Heart right ventricle (tissue), 16 donors: Measurements from ENCODE around the gene DPF1. TPM values are rescaled to one million over a fixed set of nuclear protein-coding genes. Genes with fewer than 3 reads are reported as not detected.

ENCODE experiments used
- ATAC-seq, 8 donors: fragments of 200-7000 bp; cut with Tn5 transposase; one replicate each; pipeline ENCODE4 v1.9.1; 2020; ENCODE audit warnings: mild to moderate bottlenecking in 8 of 8, moderate library complexity in 8 of 8, moderate number of reproducible peaks in 1 of 8
- DNase-seq, 2 donors: peaks; one replicate each; pipeline ENCODE4 v3.0.0-alpha.2; 2020
- H3K27ac ChIP-seq, 10 donors: fragments of 200-600 bp; sonication (generic) in 2 of 10; one replicate each; pipeline versions ENCODE4 v1.5.0 to v1.8.0; 2020 to 2022; ENCODE audit warnings: mild to moderate bottlenecking in 3 of 10
- H3K27me3 ChIP-seq, 7 donors: fragments of 200-600 bp; one replicate each; pipeline ENCODE4 v1.8.0; 2021 to 2022; ENCODE audit warnings: mild to moderate bottlenecking in 2 of 7
- H3K36me3 ChIP-seq, 9 donors: fragments of 200-600 bp; sonication (generic) in 1 of 9; one replicate each; pipeline versions ENCODE4 v1.5.0 to v1.8.0; 2020 to 2022; ENCODE audit warnings: mild to moderate bottlenecking in 2 of 9
- H3K4me1 ChIP-seq, 9 donors: fragments of 200-600 bp; sonication (generic) in 1 of 9; one replicate each; pipeline versions ENCODE4 v1.5.0 to v1.8.0; 2020 to 2022; ENCODE audit warnings: mild to moderate bottlenecking in 4 of 9
- H3K4me3 ChIP-seq, 10 donors: fragments of 200-600 bp; sonication (generic) in 2 of 10; one replicate each; pipeline versions ENCODE4 v1.5.0 to v1.8.0; 2020 to 2022; ENCODE audit warnings: mild to moderate bottlenecking in 7 of 10, moderate library complexity in 2 of 10
- H3K9me3 ChIP-seq, 11 donors: fragments of 200-600 bp in 10 of 11; sonication (generic) in 2 of 11; one replicate each; pipeline versions ENCODE4 v1.5.0 to v1.8.0; 2013 to 2022; ENCODE audit warnings: mild to moderate bottlenecking in 2 of 11, control low read depth in 1 of 11, moderate library complexity in 1 of 11
- CTCF ChIP-seq, 9 donors: fragments of 200-600 bp; sonication (generic) in 2 of 9; IDR thresholded peaks; one replicate each; pipeline versions ENCODE4 v1.5.0 to v1.8.0; 2021 to 2022; ENCODE audit warnings: antibody characterized with exemption in 9 of 9, mild to moderate bottlenecking in 5 of 9, moderate library complexity in 1 of 9
- WGBS, 2 donors: extraction: QIAGEN DNeasy Blood & Tissue Kit; methylation state at CpG; one replicate each; pipeline ENCODE4 v1.1.7; 2013; ENCODE audit warnings: inconsistent platforms in 1 of 2; 5-methylcytosine and 5-hydroxymethylcytosine counted together
- intact Hi-C, 10 donors: fragments of 100-400 bp; cut with DNase I; formaldehyde crosslinking; loops; one replicate each; pipeline versions ENCODE4 v1.11.1 to v1.14.2; 2022
- polyA plus RNA-seq, 2 donors: library from polyadenylated mRNA; stranded (reverse); fragments of 200-250 nt; gene quantifications; one replicate each; pipeline ENCODE4 v1.2.3, GENCODE V29; 2013
- total RNA-seq, 10 donors: library from RNA; stranded (reverse); fragmentation: NEBNext Ultra II Directional in 3 of 10; extraction: Animal tissue kit (Norgen Biotek cat#: 25700) in 3 of 10; gene quantifications; one replicate each; pipeline versions ENCODE4 v1.2.1 to v1.2.4, GENCODE V29; 2021 to 2023
- donor health status: Arrhythmogenic right ventricular cardiomyopathy.
- donor health status: ischemic (EF 13 %, LVEDD 7.1; RV severe dilation, severe dysfunction).
- donor health status: healthy with polysubstance abuse.
- donor health status: DM: no; HTN: yes; CAD: no.
- donor health status: DM: no; HTN: no; CAD: no.
- donor health status: ischemic (EF 25% LVEDD 6.9; RV normal size, moderate dysfunction).
- donor health status: ischemic (EF 25% LVEDD 5.7; RV mildly dilated, moderate dysfunction).
- donor health status: healthy.
- donor health status: DM: yes; HTN: yes; CAD: no.
- donor health status: Ischemic cardiomyopathy.
- donor health status: ischemic (EF 35%, LVEDD 5.7; RV mildly dilated, moderate dysfunction).
- donor health status: nonischemic (EF 11% LVEDD 7.7; RV severe dilation, severe dysfunction).
- donor health status: DM: yes; HTN: yes; CAD: no.
- donor health status: PGD.
- donor health status: ischemic (EF 29% LVEDD 5.4; RV normal size, mild dysfunction).
- donor health status: nonischemic (EF 23%, LVEDD 6.1; RV moderate dilation, normal function).

DPF1 gene
- total and polyA plus RNA-seq, 12 donors = 0.09 to 0.72 (median 0.29) TPM; not detected in 5

GRCh38 chr19:38162632-38163031 lies 61.4 kb downstream of the DPF1 start:
- Histone ChIP-seq H3K36me3 (peaks cover 0 to 64% (median 20%) of the 10 kb centered on the region in 9 donors), H3K27me3 (no peaks in the 10 kb centered on the region), H3K9me3 (peaks cover 0 to 15% (median 9%) of the 10 kb centered on the region in 11 donors), H3K4me1 (no peaks in the 10 kb centered on the region), H3K27ac (no peak overlapping the region), H3K4me3 (no peak overlapping the region)
- intact Hi-C loops = no loop called here
- no peak for DNase-seq
- 97 to 98% methylated on average over 7 of the region's 7 CpGs for WGBS, 2 donors
- TF ChIP-seq CTCF (IDR thresholded peaks at IDR 0.05) = no peak
- no peak for ATAC-seq

- 94 to 96% methylated on average over 5 of the region's 5 CpGs for WGBS, 2 donors
- no peak overlapping the region for H3K4me3 ChIP-seq
- DNase-seq (no peak), ATAC-seq (no peak)
- H3K4me1 ChIP-seq = no peaks in the 10 kb centered on the region
- TF ChIP-seq CTCF (IDR thresholded peaks at IDR 0.05) = no peak
- H3K27me3 ChIP-seq = no peaks in the 10 kb centered on the region
- peaks cover 0 to 58% (median 20%) of the 10 kb centered on the region in 9 donors for H3K36me3 ChIP-seq
- H3K9me3 ChIP-seq = peaks cover 0 to 15% (median 9%) of the 10 kb centered on the region in 11 donors
- intact Hi-C loops = no loop called here
- H3K27ac ChIP-seq = no peak overlapping the region
These were observed 61.9 kb downstream of the DPF1 start for GRCh38 chr19:38162094-38162493.

Other genes with a start within 250 kb of the DPF1 start
- gene PPP1R14A, start 32.2 kb upstream of the DPF1 start, total RNA-seq = 10 to 100 TPM; 11.2 to 82.6 (median 20.7) TPM
- gene PPP1R14A, start 32.2 kb upstream of the DPF1 start, polyA plus RNA-seq = 100 to 1,000 TPM in 1 of 2 donors, 10 to 100 TPM in 1; 45.4 to 184 TPM
- 10 to 100 TPM in 7 of 10 donors, 1 to 10 TPM in 3; 4.5 to 29.2 (median 12.7) TPM for gene SPINT2, start 40.4 kb upstream of the DPF1 start, total RNA-seq
- 10 to 100 TPM in 1 of 2 donors, 1 to 10 TPM in 1; 3.4 to 12.7 TPM for gene SPINT2, start 40.4 kb upstream of the DPF1 start, polyA plus RNA-seq
- 10 to 100 TPM in 1 of 10 donors, 1 to 10 TPM in 7, not detected in 2; 2.2 to 37.9 (median 3.7) TPM for gene C19orf33, start 80.0 kb upstream of the DPF1 start, total RNA-seq
- 100 to 1,000 TPM in 1 of 2 donors, 10 to 100 TPM in 1; 24.9 to 133 TPM for gene C19orf33, start 80.0 kb upstream of the DPF1 start, polyA plus RNA-seq
- gene YIF1B, start 91.7 kb upstream of the DPF1 start, total RNA-seq = 10 to 100 TPM; 24.3 to 42.9 (median 30.2) TPM
- gene YIF1B, start 91.7 kb upstream of the DPF1 start, polyA plus RNA-seq = 100 to 1,000 TPM in 1 of 2 donors, 10 to 100 TPM in 1; 47.2 to 115 TPM
- 10 to 100 TPM in 6 of 10 donors, 1 to 10 TPM in 4; 4.5 to 31.6 (median 13.7) TPM for gene KCNK6, start 95.6 kb upstream of the DPF1 start, total RNA-seq
- gene KCNK6, start 95.6 kb upstream of the DPF1 start, polyA plus RNA-seq = 1 to 10 TPM; 5.1 to 8.0 TPM
- 1 to 10 TPM in 5 of 10 donors, under 1 TPM in 5; 0.74 to 4.9 (median 1.1) TPM for gene CATSPERG, start 111.6 kb upstream of the DPF1 start, total RNA-seq
- gene CATSPERG, start 111.6 kb upstream of the DPF1 start, polyA plus RNA-seq = 1 to 10 TPM; 1.1 to 2.5 TPM
- 100 to 1,000 TPM; 234 to 426 (median 302) TPM for gene PSMD8, start 150.3 kb upstream of the DPF1 start, total RNA-seq
- 100 to 1,000 TPM; 113 to 513 TPM for gene PSMD8, start 150.3 kb upstream of the DPF1 start, polyA plus RNA-seq
- gene GGN, start 163.8 kb upstream of the DPF1 start, total RNA-seq = under 1 TPM in 5 of 10 donors, not detected in 5; 0.13 to 0.57 (median 0.40) TPM
- gene GGN, start 163.8 kb upstream of the DPF1 start, polyA plus RNA-seq = under 1 TPM in 1 of 2 donors, not detected in 1; 0.22 TPM
- gene SPRED3, start 164.5 kb upstream of the DPF1 start, total RNA-seq = 1 to 10 TPM in 2 of 10 donors, under 1 TPM in 8; 0.17 to 1.7 (median 0.58) TPM
- gene SPRED3, start 164.5 kb upstream of the DPF1 start, polyA plus RNA-seq = under 1 TPM; 0.44 to 0.51 TPM
- 10 to 100 TPM in 9 of 10 donors, 1 to 10 TPM in 1; 9.8 to 16.1 (median 12.2) TPM for gene FAM98C, start 178.9 kb upstream of the DPF1 start, total RNA-seq
- gene FAM98C, start 178.9 kb upstream of the DPF1 start, polyA plus RNA-seq = 10 to 100 TPM; 13.3 to 14.1 TPM
- 1 to 10 TPM in 5 of 10 donors, under 1 TPM in 5; 0.42 to 3.5 (median 0.99) TPM for gene RASGRP4, start 202.0 kb upstream of the DPF1 start, total RNA-seq
- 1 to 10 TPM in 1 of 2 donors, under 1 TPM in 1; 0.64 to 1.0 TPM for gene RASGRP4, start 202.0 kb upstream of the DPF1 start, polyA plus RNA-seq
- 1 to 10 TPM in 3 of 10 donors, under 1 TPM in 7; 0.30 to 1.7 (median 0.74) TPM for gene RYR1, start 209.5 kb upstream of the DPF1 start, total RNA-seq
- gene RYR1, start 209.5 kb upstream of the DPF1 start, polyA plus RNA-seq = 1 to 10 TPM in 1 of 2 donors, under 1 TPM in 1; 0.20 to 1.7 TPM